Neural cell (in vitro differentiated cells): Measurements from ENCODE around the gene H19. TPM values are rescaled to one million over a fixed set of nuclear protein-coding genes. Genes with fewer than 3 reads are reported as not detected.

Experiments used
- H2AFZ ChIP-seq: fragments of 200-600, 300-800 bp; sonication (generic), shearing (Covaris generic); 2 replicates; pipeline ENCODE4 v1.6.0; 2014; ENCODE audit warnings: low read depth, mild to moderate bottlenecking, antibody characterized with exemption, low read length, moderate library complexity
- H3F3A ChIP-seq: fragments of 200-600 bp; shearing (Covaris generic); 2 replicates; pipeline ENCODE4 v1.6.1; 2016; ENCODE audit warnings: mild to moderate bottlenecking, moderate library complexity, mixed read lengths, antibody characterized with exemption, low read length; ENCODE audit not compliant: insufficient read depth, poor library complexity, severe bottlenecking
- H3K27ac ChIP-seq: fragments of 200-600, 300-800 bp; sonication (generic), shearing (Covaris generic); 2 replicates; pipeline ENCODE4 v1.5.1; 2014; ENCODE audit warnings: mild to moderate bottlenecking, low read length, moderate library complexity
- H3K27me3 ChIP-seq: fragments of 300-800, 200-600 bp; sonication (generic), shearing (Covaris generic); 2 replicates; pipeline ENCODE4 v1.6.0; 2014; ENCODE audit warnings: mild to moderate bottlenecking, low read depth, low read length, moderate library complexity; ENCODE audit not compliant: insufficient read depth
- H3K36me3 ChIP-seq: fragments of 300-800, 200-600 bp; sonication (generic), shearing (Covaris generic); 2 replicates; pipeline ENCODE4 v1.5.1; 2014; ENCODE audit warnings: mild to moderate bottlenecking, antibody characterized with exemption, low read length, moderate library complexity; ENCODE audit not compliant: insufficient read depth
- H3K4me2 ChIP-seq: fragments of 300-800, 200-600 bp; sonication (generic), shearing (Covaris generic); 2 replicates; pipeline ENCODE4 v1.6.0; 2014; ENCODE audit warnings: mild to moderate bottlenecking, low read length
- H3K4me3 ChIP-seq: fragments of 300-800, 200-600 bp; sonication (generic), shearing (Covaris generic); 2 replicates; pipeline ENCODE4 v1.5.1; 2014; ENCODE audit warnings: mild to moderate bottlenecking, low read length, moderate library complexity
- H3K79me2 ChIP-seq: fragments of 200-600 bp; shearing (Covaris generic); replicated peaks from 2 replicates; pipeline ENCODE4 v1.6.0; 2014; ENCODE audit warnings: mild to moderate bottlenecking, low read length, moderate library complexity; ENCODE audit not compliant: insufficient read depth
- H3K9ac ChIP-seq: fragments of 300-800, 200-600 bp; sonication (generic), shearing (Covaris generic); 2 replicates; pipeline ENCODE4 v1.6.1; 2016; ENCODE audit warnings: mild to moderate bottlenecking, low read length, mixed read lengths
- H3K9me2 ChIP-seq: fragments of 200-600 bp; shearing (Covaris generic); 2 replicates; pipeline ENCODE4 v1.6.1; 2016; ENCODE audit warnings: mild to moderate bottlenecking, low read length, mixed read lengths; ENCODE audit not compliant: insufficient read depth
- H3K9me3 ChIP-seq: fragments of 200-600, 300-800 bp; sonication (generic), shearing (Covaris generic); 2 replicates; pipeline ENCODE4 v1.6.1; 2016; ENCODE audit warnings: mild to moderate bottlenecking, mixed run types, low read length, moderate library complexity, mixed read lengths
- H4K20me1 ChIP-seq: fragments of 200-600 bp; shearing (Covaris generic); 2 replicates; pipeline ENCODE4 v1.6.1; 2016; ENCODE audit warnings: mild to moderate bottlenecking, mixed run types; ENCODE audit not compliant: insufficient read depth
- CTCF ChIP-seq: fragments of 450-650 bp; IDR thresholded peaks from 2 replicates; pipeline ENCODE4 v1.5.1; 2014; ENCODE audit warnings: antibody characterized with exemption, mild to moderate bottlenecking, moderate library complexity; ENCODE audit not compliant: poor library complexity, severe bottlenecking
- EP300 ChIP-seq: fragments of 450-650 bp; conservative IDR thresholded peaks from 2 replicates; pipeline ENCODE4 v1.6.1; 2014; ENCODE audit warnings: antibody characterized with exemption, mild to moderate bottlenecking, moderate library complexity; ENCODE audit not compliant: poor library complexity, severe bottlenecking
- EZH2 ChIP-seq: fragments of 200-600, 300-800 bp; shearing (Covaris generic), sonication (generic); IDR thresholded peaks from 2 replicates; pipeline ENCODE4 v1.6.1; 2014; ENCODE audit warnings: antibody characterized with exemption, low read length, borderline replicate concordance, mild to moderate bottlenecking; ENCODE audit not compliant: insufficient read depth, poor library complexity, severe bottlenecking
- MXI1 ChIP-seq: fragments of 450-650 bp; conservative IDR thresholded peaks from 2 replicates; pipeline ENCODE4 v1.6.1; 2014; ENCODE audit warnings: antibody characterized with exemption, mild to moderate bottlenecking; ENCODE audit not compliant: poor library complexity, severe bottlenecking
- POLR2AphosphoS5 ChIP-seq: IDR thresholded peaks from 2 replicates; pipeline ENCODE4 v1.6.1; 2012
- RAD21 ChIP-seq: fragments of 450-650 bp; conservative IDR thresholded peaks from 2 replicates; pipeline ENCODE4 v1.6.1; 2014; ENCODE audit warnings: antibody characterized with exemption, mild to moderate bottlenecking, moderate library complexity
- REST ChIP-seq: IDR thresholded peaks from 2 replicates; pipeline ENCODE4 v1.6.1; 2012; ENCODE audit warnings: borderline replicate concordance
- SMC3 ChIP-seq: fragments of 450-650 bp; conservative IDR thresholded peaks from 2 replicates; pipeline ENCODE4 v1.6.1; 2014; ENCODE audit warnings: antibody characterized with exemption, mild to moderate bottlenecking, moderate library complexity; ENCODE audit not compliant: poor library complexity
- TAF1 ChIP-seq: IDR thresholded peaks from 2 replicates; pipeline ENCODE4 v1.6.1; 2012; ENCODE audit warnings: low read depth
- polyA plus RNA-seq: library from polyadenylated mRNA; depleted of rRNA; stranded (reverse); fragments of >200 nt; gene quantifications from 2 replicates; pipeline ENCODE4 v1.2.3, GENCODE V29; 2014

H19 gene
- polyA plus RNA-seq, 1 donor from 2014 or later, result not detected

- no peak overlapping the region for H3K27ac ChIP-seq
- no peak overlapping the region for H3K9ac ChIP-seq
- H3F3A ChIP-seq, result no peaks in the 10 kb centered on the region
- H3K27me3 ChIP-seq, result no peaks in the 10 kb centered on the region
- no peaks in the 10 kb centered on the region for H3K9me3 ChIP-seq
- H3K9me2 ChIP-seq, result no peaks in the 10 kb centered on the region
- no peak for TF ChIP-seq EP300
- TF ChIP-seq SMC3, result no peak
- TF ChIP-seq EZH2, result no peak
- no peak for TF ChIP-seq REST
- no peak for TF ChIP-seq TAF1
- no peak for TF ChIP-seq CTCF
- no peak for TF ChIP-seq MXI1
- no peak for TF ChIP-seq POLR2AphosphoS5
- TF ChIP-seq RAD21, result no peak
- H3K4me3 ChIP-seq, result no peak overlapping the region
- no peaks in the 10 kb centered on the region for H4K20me1 ChIP-seq
- H3K4me2 ChIP-seq, result no peak overlapping the region
- no peak overlapping the region for H2AFZ ChIP-seq
- H3K79me2 ChIP-seq, result no peaks in the 10 kb centered on the region
- no peaks in the 10 kb centered on the region for H3K36me3 ChIP-seq
Measured at GRCh38 chr11:1963864-1964263, 33.8 kb downstream of the H19 start.

GRCh38 chr11:1959786-1960185, 37.9 kb downstream of the H19 start:
- Histone ChIP-seq H3F3A (no peaks in the 10 kb centered on the region), H3K79me2 (no peaks in the 10 kb centered on the region), H3K27me3 (no peaks in the 10 kb centered on the region), H2AFZ (no peak overlapping the region), H4K20me1 (no peaks in the 10 kb centered on the region), H3K9ac (no peak overlapping the region), H3K9me2 (no peaks in the 10 kb centered on the region), H3K4me3 (no peak overlapping the region), H3K9me3 (no peaks in the 10 kb centered on the region), H3K4me2 (no peak overlapping the region), H3K27ac (no peak overlapping the region), H3K36me3 (no peaks in the 10 kb centered on the region)
- no peak for TF ChIP-seq SMC3
- TF ChIP-seq MXI1, result no peak
- TF ChIP-seq RAD21, result no peak
- no peak for TF ChIP-seq POLR2AphosphoS5
- no peak for TF ChIP-seq REST
- no peak for TF ChIP-seq TAF1
- no peak for TF ChIP-seq CTCF
- TF ChIP-seq EP300, result no peak
- TF ChIP-seq EZH2, result no peak
